ENCODE measurements around the gene DPP10.

DPP10 gene

GRCh38 chr2:115165529-115166109, 723.2 kb downstream of the DPP10 start:
- DNase-seq: no peak

GRCh38 chr2:115168457-115168856, 726.0 kb downstream of the DPP10 start:
- DNase-seq: no peak

GRCh38 chr2:115169814-115170213, 727.4 kb downstream of the DPP10 start:
- no peak for DNase-seq

- DNase-seq: no peak
Measured at GRCh38 chr2:115171751-115172150, 729.3 kb downstream of the DPP10 start.

- DNase-seq: no peak
Measured at GRCh38 chr2:115174651-115175050, 732.2 kb downstream of the DPP10 start.

GRCh38 chr2:115183144-115183543, 740.7 kb downstream of the DPP10 start:
- DNase-seq: no peak

GRCh38 chr2:115190459-115190858, 748.0 kb downstream of the DPP10 start:
- DNase-seq: no peak

GRCh38 chr2:115194623-115195022, 752.2 kb downstream of the DPP10 start:
- no peak for DNase-seq

GRCh38 chr2:115196587-115196986, 754.1 kb downstream of the DPP10 start:
- no peak for DNase-seq

GRCh38 chr2:115199966-115200365, 757.5 kb downstream of the DPP10 start:
- no peak for DNase-seq

GRCh38 chr2:115201386-115201785, 758.9 kb downstream of the DPP10 start:
- no peak for DNase-seq

- DNase-seq: no peak
Measured at GRCh38 chr2:115208493-115209164, 766.2 kb downstream of the DPP10 start.

GRCh38 chr2:115214050-115214449, 771.6 kb downstream of the DPP10 start:
- no peak for DNase-seq

GRCh38 chr2:115219296-115219695, 776.9 kb downstream of the DPP10 start:
- DNase-seq: no peak

- DNase-seq: no peak
Measured at GRCh38 chr2:115234186-115234585, 791.7 kb downstream of the DPP10 start.

- no peak for DNase-seq
Measured at GRCh38 chr2:115234737-115235136, 792.3 kb downstream of the DPP10 start.

- no peak for DNase-seq
Measured at GRCh38 chr2:115248066-115248465, 805.6 kb downstream of the DPP10 start.

GRCh38 chr2:115277366-115277765, 834.9 kb downstream of the DPP10 start:
- DNase-seq: no peak

- DNase-seq: no peak
Measured at GRCh38 chr2:115285416-115285815, 843.0 kb downstream of the DPP10 start.

GRCh38 chr2:115290478-115290877, 848.0 kb downstream of the DPP10 start:
- no peak for DNase-seq

GRCh38 chr2:115292742-115293141, 850.3 kb downstream of the DPP10 start:
- no peak for DNase-seq

GRCh38 chr2:115294999-115295398, 852.6 kb downstream of the DPP10 start:
- no peak for DNase-seq

- DNase-seq: no peak
Measured at GRCh38 chr2:115297056-115297455, 854.6 kb downstream of the DPP10 start.

GRCh38 chr2:115299199-115299598, 856.8 kb downstream of the DPP10 start:
- no peak for DNase-seq

GRCh38 chr2:115305712-115306111, 863.3 kb downstream of the DPP10 start:
- no peak for DNase-seq

All from activated CD8-positive, alpha-beta memory T cell treated with anti-CD3 and anti-CD28 coated beads, Interleukin-2, amount 50 U/mL, for 48 hours (primary cell).